COR-L47 (cell line): Measurements from ENCODE around the gene NMUR1.
"Not testable (repeated sequence)": the region's sequence is repeated elsewhere in the genome, so short reads cannot be mapped to it uniquely, and the experiment has no call there.

Experiments
- DNase-seq: peaks from one replicate; lab custom pipeline; 2025; lab: John Stamatoyannopoulos, UW

Gene NMUR1, protein sequence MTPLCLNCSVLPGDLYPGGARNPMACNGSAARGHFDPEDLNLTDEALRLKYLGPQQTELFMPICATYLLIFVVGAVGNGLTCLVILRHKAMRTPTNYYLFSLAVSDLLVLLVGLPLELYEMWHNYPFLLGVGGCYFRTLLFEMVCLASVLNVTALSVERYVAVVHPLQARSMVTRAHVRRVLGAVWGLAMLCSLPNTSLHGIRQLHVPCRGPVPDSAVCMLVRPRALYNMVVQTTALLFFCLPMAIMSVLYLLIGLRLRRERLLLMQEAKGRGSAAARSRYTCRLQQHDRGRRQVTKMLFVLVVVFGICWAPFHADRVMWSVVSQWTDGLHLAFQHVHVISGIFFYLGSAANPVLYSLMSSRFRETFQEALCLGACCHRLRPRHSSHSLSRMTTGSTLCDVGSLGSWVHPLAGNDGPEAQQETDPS

DNA sequence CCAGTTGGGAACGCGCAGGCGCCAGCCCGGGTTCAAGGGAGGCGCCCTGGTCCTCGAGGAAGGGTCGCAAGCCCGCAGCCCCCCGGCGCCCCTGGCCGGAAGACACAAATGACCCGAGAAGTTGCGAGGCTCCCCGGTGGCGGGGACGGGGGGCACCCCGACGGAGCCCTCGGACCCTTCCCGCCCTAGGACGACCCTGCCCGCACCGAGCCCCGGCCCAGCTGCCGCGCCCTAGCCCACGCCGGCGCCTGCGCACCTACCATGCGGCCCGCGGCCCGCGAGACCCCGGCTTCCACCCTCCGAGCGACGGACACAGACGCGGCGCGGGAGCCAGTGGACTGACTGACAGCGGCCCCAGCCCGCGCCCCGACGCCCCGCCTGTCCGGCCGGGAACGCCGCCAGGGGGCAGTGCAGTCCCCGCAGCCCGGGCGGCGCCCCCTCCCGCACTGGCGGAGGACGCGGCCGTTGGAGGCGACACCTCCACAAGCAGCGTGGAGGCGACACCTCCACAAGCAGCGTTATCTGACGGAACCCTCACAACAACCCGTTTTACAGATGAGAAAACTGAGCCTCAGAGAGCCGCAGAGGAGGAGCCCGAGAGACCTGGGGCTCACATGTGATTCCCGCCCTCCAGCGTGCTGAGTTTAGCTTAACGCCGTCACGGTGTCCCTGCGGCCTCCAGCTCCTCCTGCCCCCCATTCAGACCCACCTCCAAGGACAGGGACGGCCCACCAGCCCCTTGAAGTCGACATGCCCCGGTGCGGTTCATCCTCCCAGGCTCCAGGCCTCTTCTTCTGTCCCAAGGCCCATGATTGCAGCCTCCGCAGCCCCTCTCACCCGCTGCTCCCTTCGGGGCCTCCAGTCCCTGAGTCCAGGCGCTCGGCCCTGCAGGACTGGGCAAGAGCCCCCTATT is at the start of gene NMUR1:
Gene NMUR1 (minus strand): TSS at position 347 of the 913 bp plus-strand sequence. CDS start 84 bp downstream, at position 263.
- no peak for DNase-seq

DNA sequence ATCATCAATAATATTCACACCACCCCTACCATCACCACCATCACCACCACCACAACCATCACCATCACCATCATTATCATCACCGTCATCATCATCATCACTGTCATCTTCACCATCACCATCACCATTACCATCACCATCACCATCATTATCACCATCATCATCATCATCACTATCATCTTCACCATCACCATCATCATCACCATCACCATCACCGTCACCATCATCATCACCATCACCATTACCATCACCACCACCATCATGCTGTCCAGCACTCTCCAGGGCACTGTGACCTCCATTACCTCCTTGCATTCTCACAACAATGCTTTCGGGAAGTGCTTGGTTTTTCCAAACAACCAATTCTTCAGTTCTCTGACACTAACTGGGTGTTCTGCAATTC is 49.3 kb upstream of the NMUR1 start:
- DNase-seq: no peak

DNA sequence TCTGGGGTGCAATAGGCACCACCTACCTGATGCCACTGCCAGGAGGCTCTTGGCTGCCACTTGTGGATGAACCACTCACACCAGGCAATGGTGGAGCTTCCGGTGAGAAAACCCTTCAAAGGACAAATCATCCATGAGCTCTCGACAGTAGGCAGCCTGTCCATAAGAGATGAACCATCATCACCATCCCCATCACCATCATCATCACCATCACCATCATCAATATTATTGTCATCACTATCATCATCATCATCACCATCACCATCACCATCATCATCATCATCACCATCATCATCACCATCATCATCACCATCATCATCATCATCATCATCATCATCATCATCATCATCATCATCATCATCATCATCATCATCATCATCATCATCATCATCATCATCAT is 48.4 kb upstream of the NMUR1 start:
- DNase-seq: not testable (repeated sequence)

DNA sequence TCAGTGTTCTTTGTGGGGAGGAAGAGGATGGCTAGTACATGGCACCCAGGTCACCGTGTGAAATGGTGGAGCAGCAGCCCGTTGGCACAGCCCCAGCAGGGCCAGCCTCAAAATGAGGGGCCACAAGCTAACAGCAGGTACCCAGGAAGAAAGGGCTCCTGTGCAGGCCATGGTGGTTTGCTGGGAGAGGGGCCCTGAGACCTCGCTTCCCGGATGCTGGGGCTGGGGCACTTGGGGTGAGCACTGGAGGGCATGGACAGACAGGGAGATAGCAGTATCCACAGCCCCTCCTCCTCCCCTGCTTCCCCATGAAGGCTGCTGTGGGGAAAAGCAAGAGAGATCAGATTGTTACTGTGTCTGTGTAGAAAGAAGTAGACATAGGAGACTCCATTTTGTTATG is 46.2 kb upstream of the NMUR1 start:
- DNase-seq: no peak

DNA sequence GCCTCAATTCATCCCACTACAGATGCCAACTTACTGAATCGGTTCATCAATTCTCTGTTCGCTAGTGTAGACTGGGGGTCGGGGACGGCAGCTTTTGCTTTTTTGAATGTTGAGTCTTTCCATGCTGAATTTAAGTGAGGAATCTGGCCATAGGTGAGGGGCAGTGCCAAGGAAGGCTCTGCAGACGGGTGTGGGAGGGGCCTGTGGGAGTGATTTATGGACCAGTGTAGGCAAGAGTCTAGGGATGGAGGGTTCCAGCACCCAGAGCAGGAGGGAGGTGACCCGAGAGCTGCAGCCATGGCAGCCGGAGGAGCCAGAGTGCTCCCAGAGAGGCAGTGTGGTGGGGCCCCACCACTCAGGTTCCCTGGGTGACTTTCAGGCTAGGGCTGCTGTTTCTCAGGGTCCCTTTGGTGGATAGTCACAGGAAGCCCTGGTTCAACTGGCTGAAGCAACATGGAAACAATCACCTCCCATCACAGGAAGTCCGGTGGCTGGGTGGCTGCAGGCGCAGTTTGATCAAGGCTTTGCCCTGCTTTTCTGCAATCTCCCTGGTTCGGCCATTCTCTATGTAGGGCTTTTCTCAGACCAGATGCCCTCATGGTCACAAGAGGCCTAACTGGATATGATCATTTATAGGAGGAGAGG is 45.5 kb upstream of the NMUR1 start:
- DNase-seq: no peak

DNA sequence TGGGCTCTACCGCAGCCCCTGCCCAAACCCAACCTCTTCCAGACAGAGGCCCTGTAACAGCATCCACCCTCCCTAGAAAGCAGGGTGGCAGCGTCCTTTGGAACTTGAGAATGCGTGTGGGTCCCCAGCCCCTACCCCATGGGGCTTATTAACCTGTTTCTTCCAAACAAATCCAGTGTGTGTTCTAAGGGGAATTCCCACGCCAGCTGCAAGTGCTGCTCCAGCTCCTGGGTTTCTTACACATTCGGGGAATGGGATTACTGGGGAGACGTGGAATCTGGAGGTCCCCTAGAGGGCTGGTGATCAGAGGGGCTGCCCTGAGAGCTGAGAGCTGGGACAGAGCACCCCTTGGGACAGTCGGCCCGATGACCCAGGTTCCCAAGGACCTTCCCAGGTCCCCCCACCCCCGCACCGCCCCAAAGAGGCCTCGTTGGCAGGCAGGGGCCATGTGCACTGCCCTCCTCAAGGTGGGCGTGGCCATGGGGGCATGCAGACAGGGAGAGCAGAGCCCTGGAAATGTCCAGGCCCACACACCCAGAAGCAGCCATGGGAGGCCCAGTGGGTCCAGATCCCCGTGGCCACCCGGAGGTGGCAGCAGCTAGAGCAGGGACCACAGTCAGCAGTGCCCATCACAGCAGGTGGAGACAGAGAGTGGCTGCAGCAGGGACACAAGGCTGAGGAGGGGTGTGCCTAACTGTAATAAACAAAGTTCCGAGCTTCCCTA is 43.6 kb upstream of the NMUR1 start:
- DNase-seq: no peak

DNA sequence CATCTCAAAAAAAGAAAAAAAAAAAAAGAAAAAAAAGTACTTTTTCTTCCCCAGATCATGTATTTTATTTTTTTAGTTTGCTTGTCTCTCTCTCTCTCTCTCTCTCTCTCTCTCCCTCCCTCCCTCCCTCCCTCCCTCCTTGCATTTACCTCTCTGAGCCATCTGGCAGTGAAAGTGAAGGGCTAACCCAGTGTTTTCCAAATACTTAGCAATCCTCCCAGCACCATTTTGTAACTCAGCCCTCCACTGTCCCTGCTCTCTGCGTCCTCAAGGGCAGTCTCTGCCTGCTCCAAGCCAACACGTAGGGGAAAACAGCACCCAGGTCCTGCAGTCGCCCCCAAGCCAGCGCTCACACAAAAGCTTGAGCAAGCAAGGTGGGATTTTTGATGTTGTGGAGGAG is 42.9 kb upstream of the NMUR1 start:
- DNase-seq: no peak

DNA sequence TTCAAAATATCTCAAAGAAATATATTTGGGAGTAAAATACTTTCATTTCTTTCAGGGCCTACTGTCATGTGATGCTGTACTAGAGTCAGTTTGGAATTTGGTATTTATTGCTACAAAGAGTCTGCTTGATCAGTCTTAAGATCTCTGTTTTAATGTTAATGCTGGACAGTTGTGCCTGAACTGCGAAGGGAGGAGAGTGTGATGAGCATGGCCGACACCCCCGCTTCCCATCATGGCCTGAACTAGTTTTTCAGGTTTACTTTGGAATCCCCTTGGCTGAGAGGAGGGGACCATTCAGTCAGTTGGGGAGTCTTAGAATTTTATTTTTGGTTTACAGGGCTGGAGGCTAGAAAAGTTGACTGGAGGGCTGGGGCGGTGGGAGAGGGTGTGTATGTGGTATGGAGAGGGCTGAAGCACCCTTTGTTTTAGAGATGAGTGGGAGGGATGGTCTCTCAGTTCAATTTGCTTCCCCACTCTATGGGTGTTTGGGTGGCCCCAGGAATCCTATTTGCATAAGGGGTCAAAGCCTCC is 41.5 kb upstream of the NMUR1 start:
- DNase-seq: no peak

DNA sequence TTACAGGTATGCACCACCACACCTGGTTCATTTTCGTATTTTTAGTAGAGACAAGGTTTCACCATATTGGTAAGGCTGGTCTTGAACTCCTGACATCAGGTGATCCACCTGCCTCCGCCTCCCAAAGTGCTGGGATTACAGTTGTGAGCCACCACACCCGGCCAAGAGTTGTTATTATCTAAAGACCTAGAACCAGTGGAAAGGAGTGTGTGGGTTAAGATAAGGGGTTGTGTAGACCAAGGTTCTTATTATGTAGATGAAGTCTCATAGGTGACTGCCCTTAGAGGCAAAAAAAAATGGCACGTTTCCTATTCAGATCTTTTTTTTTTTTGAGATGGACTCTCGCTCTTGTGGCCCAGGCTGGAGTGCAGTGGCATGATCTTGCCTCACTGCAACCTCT is 40.7 kb upstream of the NMUR1 start:
- not testable (repeated sequence) for DNase-seq

DNA sequence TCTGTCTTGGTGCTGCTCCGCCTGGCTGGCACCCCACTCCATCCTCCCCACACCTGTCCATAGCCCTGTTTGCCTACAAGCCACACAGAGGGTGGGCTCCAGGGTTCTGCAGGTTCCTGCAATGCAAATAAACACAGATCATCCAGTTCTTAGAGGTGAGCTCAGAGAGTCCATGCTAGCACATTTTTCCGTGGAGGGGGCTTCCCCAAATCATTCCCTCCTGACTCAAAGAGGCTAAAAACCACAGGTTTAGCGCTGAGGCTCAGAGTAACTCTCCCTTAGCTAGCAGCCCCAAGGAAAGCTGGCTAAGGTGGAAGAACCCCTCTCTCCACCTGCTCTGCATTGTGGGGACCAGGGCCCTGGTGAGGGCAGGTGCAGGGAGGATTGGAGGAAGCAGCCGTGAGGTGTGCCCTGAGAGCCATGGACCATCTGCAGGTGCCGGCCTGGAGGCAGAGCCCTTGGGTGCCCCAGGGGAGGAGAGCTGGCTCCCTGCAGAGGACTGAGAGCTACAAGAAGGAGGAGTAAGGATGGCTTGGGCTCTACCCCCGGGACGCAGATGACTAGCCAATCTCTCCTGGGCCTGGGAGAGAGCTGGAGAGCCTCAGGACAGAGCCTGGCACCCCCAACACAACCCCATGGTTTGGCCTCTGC is 38.7 kb upstream of the NMUR1 start:
- DNase-seq: no peak

DNA sequence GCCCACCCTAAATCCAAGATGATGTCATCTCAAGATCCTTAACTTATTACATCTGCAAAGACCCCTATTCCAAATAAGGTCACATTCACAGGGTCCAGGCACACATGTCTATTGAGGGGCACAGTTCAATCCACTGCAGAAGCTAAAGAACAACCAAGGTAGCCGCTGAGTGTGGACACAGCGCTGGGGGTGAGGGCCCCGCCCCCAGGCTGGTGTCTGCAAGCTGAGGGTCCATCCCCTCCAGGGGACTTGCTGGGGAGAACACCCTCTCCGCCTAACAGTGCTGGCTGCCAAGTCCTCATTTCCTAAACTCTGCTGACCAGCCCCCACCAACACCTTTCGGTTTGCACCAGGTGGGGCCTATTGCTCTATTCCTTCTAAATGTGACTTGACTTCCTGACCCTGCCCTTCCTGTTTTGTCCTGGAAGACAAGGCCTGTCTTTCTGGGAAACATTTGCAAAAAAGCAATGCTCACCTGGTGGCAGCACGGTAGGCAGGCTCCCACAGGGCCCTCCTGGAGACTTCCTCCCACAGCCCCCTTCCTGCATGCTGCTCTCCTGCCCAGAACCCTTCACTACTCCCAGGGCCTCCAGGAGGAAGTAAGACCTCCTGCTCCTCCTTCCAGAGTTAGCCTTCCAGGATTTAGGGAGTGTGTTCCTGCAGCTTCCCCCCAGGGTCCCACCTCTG is 38.0 kb upstream of the NMUR1 start:
- DNase-seq: no peak

DNA sequence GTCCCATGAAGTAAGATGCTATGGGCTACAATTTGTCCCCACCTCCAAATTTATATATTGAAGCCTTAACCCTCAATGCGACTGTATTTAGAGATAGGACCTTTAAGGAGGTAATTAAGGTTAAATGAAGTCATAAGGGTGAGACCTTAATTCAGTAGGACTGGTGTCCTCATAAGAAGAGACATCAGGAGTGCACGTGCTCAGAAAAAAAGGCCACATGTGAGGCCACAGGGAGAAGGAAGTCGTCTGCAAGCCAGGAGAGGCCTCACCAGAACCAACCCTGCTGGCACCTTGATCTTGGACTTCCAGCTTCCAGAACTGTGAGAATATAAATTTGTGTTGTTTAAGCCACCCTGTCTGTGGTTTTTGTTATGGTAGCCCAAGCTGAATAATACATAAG is 36.9 kb upstream of the NMUR1 start:
- no peak for DNase-seq

DNA sequence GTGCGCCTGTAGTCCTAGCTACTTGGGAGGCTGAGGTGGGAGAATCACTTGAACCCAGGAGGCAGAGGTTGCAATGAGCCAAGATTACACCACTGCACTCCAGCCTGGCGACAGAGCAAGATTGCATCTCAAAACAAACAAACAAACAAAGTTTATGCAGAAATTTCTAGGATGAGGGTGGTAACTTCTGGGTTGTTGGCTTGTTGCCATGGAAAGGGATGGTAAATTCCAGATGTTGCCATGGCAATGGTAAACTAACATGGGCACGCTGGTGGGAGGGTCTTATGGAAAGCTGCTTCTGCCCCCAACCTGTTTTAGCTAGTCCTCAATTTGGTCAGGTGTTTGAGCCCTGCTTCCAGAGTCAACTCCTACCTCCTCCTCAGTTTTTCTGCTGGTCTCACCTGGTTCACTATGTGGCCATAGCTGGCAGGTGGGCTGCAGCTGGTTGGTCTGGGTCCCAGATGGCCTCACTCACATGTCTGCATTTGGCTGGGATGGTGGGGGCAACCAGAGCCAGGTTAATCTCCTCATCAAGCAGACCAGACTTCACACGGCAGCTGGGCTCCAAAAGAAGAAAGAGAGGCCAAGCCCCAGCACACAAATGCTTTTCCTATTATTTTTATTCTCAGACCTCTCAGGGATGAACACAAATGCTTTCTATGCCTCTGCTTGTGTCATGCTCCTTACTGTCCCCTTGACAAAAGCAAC is 35.8 kb upstream of the NMUR1 start:
- no peak for DNase-seq

DNA sequence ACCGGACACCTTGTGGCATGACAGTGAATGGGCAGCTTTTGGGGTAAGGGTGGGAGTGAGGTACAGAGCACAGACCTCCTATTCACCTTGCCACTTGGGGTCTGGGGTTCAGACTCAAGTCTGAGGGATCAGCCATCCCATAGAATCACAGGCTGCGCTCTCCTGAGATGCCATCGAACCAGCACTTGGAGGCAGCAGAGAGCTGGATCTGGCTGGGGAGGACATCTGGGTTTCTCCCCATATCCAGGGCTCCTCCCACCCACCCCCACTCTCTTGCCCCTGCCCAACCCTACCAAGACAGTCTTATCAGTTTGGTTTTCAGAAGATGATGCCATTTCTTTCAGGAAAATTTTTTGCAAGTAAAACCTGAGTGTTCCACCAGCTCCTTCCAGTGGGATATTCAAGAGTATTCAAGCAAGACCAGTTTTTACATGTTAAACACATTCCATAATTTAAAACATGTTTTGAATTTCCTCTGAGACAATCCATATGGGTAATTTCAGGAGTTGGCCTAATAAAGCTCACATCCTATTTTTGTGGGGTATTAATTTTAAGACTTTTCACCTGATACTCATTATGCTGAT is 33.2 kb upstream of the NMUR1 start:
- DNase-seq: peak; percentile 23

DNA sequence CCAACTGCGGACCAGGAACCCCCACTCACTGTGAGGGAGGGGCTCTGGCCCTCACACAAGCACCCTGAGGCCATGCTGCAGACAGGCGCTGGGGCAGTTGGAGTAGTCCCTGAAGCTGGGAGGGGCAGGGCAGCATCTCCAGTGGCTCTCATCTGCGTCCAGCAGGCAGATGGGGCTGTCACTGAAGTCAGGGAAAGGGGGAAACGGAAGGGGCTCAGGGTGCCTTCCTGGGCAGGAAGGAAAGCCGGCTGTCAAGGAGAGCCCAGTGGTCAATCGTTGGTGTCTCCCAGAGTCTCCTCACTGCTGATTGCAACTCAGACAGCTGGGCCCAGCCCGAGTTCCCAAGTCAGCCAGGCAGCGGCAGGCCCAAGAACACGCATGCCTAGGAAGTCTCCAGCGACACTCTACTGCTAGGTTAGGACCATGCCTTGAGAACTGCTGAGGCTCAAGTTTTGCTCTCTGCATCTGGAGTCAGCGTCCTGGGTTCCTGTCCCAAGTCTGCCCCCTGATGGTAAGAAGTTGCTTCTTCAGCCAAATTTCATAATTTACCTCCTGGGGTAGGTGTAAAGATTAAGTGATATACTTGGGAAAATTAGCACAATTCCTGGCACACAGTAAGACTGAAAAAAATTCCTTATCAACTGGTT is 27.4 kb upstream of the NMUR1 start:
- DNase-seq: no peak

DNA sequence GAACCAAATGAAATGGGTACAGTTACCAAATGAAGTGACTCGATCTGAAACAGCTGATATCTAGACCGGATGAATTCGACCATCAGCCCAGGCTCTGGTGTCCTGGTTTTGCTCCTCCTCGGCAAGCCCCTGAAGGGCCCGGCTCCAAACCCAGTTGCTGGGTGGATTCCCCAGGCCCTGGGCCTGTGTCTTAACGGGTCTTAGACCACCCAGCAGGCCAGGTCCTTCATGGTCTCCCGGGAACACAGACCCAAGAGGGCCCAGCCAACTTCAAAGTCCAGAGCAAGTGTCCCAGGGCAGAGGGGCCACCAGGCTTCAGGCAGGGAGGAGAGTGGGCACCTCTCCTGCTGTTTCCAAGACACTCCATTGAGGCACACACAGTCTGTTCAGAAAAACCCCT is 26.7 kb upstream of the NMUR1 start:
- DNase-seq: no peak

DNA sequence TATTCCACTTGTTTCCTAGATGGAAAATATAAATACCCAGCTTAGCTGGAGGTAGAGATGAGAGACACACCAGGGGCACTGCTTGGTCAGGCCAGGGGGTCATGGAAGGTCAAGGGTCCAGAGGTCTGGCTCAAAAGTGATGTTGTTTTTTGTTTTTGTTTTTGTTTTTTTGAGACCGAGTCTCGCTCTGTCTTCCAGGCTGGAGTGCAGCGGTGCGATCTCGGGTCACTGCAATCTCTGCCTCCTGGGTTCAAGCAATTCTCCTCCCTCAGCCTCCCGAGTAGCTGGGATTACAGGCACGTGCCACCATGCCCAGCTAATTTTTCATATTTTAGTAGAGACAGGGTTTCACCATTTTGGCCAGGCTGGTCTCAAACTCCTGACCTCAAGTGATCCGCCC is 26.3 kb upstream of the NMUR1 start:
- DNase-seq: not testable (repeated sequence)

DNA sequence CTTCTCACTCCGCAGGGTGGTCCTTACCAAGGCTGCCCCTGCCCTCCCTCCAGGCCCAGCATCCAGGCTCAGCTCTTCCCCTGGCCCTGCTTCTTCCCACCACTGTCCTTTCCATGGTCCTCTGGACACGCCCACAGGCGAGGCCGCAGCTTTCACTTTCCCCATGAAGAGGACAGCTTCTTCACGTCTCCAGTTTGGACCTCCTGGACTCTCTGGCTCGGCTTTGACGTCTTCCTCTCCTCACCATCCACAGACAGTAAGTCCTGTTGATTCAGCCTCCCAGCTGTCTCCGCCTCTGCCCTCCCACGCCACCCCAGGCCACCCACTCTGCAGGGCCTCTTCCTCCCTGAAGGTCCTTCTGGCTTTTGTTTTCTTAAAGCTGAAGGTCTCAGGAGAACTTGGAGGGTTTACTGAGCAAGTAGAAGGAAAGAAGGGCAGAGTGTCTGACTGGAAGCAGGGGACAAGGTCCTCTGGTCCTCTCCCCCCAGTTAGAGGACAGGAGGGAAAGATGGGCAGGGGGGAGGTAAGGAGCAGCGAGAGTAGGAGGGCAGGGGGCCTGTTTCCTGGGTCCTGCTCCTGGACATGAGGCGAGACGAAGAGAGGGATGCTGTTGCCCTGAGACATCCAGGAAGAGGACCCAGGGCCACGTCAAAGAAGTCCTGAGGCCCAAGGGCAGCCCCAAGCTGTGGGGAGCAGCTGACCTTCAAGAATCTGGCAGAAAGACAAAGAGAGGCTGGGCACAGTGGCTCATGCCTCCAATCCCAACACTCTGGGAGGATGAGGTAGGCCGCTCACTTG is 24.7 kb upstream of the NMUR1 start:
- no peak for DNase-seq
